GM19324 (cell line): Measurements from ENCODE around the gene C1orf87.

ENCODE experiments used
- ATAC-seq: cut with Tn5 transposase; IDR thresholded peaks from one replicate; pipeline ENCODE4 v1.9.1; 2021; ENCODE audit warnings: mild to moderate bottlenecking, moderate library complexity; ENCODE audit not compliant: unreplicated experiment, low FRiP score

The C1orf87 gene

DNA sequence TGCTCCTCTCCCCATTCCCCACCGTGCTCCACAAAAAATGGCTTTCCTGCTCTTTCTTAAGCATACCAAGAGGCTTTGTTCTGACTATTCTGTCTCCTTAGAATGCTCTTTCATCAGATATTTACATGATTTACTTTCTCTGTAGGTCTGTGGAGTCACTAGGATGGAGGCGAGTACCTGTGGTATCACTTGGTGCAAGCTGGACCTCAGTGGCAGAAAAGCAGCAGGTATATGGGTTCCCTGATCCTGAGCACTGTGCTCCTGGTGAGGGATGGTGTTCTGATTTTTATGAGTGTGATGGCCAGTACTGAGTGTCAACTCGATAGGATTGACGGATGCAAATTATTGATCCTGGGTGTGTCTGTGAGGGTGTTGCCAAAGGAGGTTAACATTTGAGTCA lies 10.0 kb downstream of the C1orf87 start:
- ATAC-seq: no peak

GRCh38 chr1:60059468-60059867 lies 14.1 kb downstream of the C1orf87 start:
- ATAC-seq: no peak

- no peak for ATAC-seq
These were observed 18.2 kb downstream of the C1orf87 start for GRCh38 chr1:60055336-60055735.

GRCh38 chr1:60054374-60054773 lies 19.2 kb downstream of the C1orf87 start:
- ATAC-seq: no peak

DNA sequence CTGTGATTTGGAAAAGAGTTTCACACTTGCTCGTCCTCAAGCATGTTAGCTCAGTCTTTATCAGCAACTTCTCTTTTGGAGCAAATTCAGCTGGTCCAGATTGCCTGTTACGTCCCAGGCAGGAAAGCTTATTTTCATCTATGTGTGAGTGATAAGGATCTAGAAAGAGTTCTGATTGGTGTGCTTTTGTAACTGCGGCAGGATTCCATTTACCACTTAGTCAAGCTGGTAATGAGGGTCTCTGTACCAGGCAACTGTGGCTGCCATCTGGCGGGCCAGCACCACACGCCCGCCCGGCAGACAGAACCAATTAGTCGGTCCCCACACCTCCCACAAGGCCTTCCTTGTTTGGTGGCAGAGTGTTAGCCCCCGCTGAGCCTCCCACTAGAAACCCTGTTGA lies 21.0 kb downstream of the C1orf87 start:
- ATAC-seq: no peak

GRCh38 chr1:60051191-60051590 lies 22.4 kb downstream of the C1orf87 start:
- no peak for ATAC-seq

GRCh38 chr1:60049188-60049587 lies 24.4 kb downstream of the C1orf87 start:
- ATAC-seq: no peak

GRCh38 chr1:60044881-60045280 lies 28.7 kb downstream of the C1orf87 start:
- no peak for ATAC-seq

DNA sequence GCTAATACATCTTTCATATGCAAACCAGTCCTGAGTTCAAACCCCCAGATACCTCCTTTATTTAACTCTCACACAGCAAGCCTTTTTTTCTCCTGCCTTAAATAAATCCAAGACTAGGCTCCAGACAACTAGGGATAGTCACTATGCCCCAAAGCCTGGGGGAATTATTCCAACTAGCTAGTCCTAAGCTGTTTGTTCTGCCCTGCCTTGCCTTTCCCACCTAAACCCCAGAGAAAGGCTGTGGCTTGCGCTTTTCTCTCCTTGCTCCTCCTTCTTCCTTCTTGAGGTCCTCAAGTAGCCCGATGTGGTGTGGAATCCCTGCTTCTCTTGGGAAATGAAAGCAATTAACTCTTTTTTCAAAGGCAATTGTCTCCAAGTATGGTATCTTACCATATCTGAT lies 31.8 kb downstream of the C1orf87 start:
- no peak for ATAC-seq

DNA sequence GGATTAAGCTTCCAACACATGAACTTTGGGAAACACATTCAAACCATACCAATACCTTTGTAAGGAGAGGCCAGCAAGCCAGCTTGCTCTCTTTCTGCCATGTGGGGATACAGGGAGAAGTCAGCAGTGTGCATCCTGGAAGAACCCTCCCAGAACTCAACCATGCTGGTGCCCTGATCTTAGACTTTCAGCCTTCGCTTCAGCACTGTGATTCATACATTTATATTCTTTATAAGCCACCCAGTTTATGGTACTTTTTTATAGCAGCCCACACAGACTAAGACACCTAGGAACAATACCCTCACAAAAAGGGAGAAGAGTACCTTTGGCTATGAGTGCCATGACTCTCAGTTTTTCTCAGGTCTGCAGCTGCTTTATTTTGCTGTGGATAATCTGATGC lies 35.9 kb downstream of the C1orf87 start:
- ATAC-seq: no peak

DNA sequence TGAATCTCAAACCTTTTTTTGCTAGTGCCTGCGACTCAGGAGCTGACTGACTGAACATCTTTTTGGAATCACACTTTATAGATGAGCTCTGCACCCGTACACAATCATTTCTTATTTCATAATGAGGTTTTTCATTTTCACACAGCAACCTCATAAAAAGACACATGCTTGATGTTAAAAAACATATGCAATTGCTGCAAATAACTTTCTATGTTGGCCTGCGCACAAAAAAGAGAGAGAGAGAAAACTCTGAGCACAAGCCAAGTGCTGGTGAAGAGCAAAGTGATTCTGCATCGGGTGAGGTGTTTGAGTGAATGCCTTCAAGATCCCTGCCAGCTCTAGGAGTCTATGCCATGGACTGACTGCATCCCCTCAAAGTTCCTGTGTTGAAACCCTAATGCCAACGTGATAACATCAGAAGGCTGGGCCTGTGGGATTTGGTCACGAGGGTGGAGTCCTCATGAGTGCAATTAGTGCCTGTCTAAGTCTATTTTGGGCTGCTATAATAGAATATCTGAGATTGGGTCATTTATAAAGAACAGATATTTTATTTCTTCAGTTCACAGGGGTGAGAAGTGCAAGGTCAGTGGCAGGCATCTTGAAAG lies 36.6 kb downstream of the C1orf87 start:
- ATAC-seq: no peak

GRCh38 chr1:60035921-60036320 lies 37.6 kb downstream of the C1orf87 start:
- no peak for ATAC-seq

GRCh38 chr1:60034999-60035398 lies 38.6 kb downstream of the C1orf87 start:
- ATAC-seq: no peak

DNA sequence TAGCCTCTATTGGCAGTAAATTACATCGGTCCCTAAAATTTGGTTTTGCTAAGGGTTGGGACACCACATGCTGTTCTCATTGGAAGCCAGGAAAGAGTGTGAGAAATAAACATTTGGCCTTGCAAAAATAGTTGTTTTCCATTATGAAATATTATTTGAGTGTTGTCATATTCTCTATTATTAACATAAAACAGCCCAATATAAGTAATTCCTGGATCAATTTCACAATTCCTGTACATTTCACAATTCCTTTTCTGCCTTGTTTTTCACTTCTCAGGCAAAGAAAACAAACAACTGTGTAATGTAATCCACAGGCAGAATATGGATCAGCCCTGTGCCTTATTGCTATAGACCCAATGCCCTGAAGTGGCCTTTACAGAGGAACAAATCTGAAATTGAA lies 40.5 kb downstream of the C1orf87 start:
- ATAC-seq: no peak

GRCh38 chr1:60031146-60031545 lies 42.4 kb downstream of the C1orf87 start:
- no peak for ATAC-seq

- no peak for ATAC-seq
These were observed 48.0 kb downstream of the C1orf87 start for GRCh38 chr1:60025552-60025951.

GRCh38 chr1:60017508-60018205 lies 55.9 kb downstream of the C1orf87 start:
- ATAC-seq: no peak

DNA sequence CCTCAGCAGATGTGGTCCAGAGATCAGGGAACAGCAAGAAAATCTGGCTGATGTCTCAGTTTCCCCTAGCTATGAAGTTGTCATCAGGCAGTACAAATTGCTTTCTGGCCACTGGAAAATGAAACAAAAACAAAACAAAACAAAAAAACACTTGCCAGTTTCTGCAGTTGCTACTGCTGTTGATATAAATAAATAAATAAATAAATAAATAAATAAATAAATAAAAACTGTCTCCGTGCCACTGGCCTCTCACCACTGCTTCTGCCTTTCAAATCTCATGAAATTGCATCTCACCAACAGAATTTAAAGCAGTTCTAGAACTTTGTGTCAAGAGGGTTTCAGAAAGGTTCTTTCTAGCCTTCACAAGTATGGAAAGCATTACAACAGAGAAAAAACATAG lies 62.9 kb downstream of the C1orf87 start:
- ATAC-seq: no peak

DNA sequence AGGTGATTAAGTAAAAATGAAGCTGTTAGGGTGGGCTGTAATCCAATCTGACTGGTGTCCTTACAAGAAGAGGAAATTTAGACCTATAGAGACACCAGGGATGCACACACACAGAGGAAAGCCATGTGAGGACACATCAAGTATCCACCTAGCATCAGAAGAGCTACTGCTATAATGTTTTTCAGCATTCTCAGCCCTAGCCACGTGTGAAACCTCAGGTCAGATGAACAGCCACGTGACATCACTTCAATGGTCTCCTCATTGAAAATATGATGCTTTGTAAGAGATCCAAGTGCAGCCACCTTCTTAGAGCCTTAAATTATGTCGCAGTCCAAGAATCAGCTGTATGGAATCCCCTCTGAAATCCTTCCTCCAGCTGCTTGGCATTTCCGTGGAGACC lies 65.1 kb downstream of the C1orf87 start:
- no peak for ATAC-seq

- ATAC-seq: no peak
These were observed 72.9 kb downstream of the C1orf87 start for GRCh38 chr1:60000625-60001024.

DNA sequence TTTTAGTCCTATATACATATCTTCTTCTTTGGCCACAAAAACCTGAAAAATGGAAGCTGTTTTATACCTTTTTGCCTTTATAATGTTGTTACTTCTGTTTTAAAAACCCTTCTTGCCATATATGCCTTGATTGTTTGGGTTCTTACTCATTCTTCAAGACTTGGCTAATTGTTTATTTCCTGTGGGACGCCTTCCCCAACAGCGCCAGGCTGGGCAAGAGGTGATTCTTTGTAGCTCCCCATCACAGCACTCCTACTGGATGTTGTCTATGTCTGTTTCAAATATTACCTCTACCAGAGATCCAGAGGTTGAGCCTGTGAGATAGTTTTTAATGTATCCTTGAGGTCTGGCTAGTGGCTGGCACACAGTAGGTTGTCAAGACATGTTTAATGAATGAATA lies 73.8 kb downstream of the C1orf87 start:
- no peak for ATAC-seq

GRCh38 chr1:59999006-59999405 lies 74.6 kb downstream of the C1orf87 start:
- ATAC-seq: no peak
